ENCODE measurements around the gene STK38L.

DNA sequence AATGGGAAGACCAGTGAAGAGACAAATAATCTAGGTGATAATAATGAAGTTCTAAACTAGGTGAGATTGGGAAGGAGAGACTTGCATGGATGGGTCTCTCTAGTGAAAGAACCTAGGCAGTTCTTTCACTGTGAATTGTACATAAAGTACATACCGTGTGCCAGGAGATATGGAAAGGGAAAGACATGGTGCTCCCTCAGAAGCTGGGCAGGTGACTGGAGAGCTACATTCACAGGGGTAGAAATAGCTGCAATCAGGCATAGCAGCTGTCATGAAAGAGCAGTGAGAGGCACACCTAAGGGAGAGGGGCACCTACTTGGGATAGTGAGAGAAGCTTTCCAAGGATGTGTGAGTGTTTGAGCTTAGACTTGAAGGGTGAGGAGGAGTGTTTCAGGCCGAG, 9.3 kb downstream of the STK38L start:
- TF ChIP-seq, protein P1, sequence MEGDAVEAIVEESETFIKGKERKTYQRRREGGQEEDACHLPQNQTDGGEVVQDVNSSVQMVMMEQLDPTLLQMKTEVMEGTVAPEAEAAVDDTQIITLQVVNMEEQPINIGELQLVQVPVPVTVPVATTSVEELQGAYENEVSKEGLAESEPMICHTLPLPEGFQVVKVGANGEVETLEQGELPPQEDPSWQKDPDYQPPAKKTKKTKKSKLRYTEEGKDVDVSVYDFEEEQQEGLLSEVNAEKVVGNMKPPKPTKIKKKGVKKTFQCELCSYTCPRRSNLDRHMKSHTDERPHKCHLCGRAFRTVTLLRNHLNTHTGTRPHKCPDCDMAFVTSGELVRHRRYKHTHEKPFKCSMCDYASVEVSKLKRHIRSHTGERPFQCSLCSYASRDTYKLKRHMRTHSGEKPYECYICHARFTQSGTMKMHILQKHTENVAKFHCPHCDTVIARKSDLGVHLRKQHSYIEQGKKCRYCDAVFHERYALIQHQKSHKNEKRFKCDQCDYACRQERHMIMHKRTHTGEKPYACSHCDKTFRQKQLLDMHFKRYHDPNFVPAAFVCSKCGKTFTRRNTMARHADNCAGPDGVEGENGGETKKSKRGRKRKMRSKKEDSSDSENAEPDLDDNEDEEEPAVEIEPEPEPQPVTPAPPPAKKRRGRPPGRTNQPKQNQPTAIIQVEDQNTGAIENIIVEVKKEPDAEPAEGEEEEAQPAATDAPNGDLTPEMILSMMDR (IDR thresholded peaks at IDR 0.05): no peak
- no peak for TF ChIP-seq POLR2A (IDR thresholded peaks at IDR 0.05)

Measured in adrenal gland (tissue), 5 donors.